Right lung (tissue), 5 donors: Measurements from ENCODE around the gene SURF1. TPM values are rescaled to one million over a fixed set of nuclear protein-coding genes. Genes with fewer than 3 reads are reported as not detected.
"Not testable (repeated sequence)": the region's sequence is repeated elsewhere in the genome, so short reads cannot be mapped to it uniquely, and the experiment has no call there.

Source experiments
- DNase-seq, 2 donors: peaks; one replicate each; pipeline ENCODE4 v3.0.0-alpha.2; 2013
- polyA plus RNA-seq, 5 donors: library from polyadenylated mRNA; unstranded; fragments of 120-200 nt; gene quantifications; one replicate each; pipeline versions ENCODE4 v1.2.1 to v1.2.3, GENCODE V29; 2013; ENCODE audit warnings: inconsistent platforms in 1 of 5, low replicate concordance in 1 of 5; ENCODE audit not compliant: insufficient read length in 5 of 5, insufficient read depth in 1 of 5

SURF1 gene
- polyA plus RNA-seq, 5 donors: 25.8 to 35.0 (median 32.3) TPM

GRCh38 chr9:133385452-133385851 is 29.2 kb upstream of the SURF1 start:
- DNase-seq: no peak

GRCh38 chr9:133384736-133385321 is 28.5 kb upstream of the SURF1 start:
- DNase-seq: no peak

DNA sequence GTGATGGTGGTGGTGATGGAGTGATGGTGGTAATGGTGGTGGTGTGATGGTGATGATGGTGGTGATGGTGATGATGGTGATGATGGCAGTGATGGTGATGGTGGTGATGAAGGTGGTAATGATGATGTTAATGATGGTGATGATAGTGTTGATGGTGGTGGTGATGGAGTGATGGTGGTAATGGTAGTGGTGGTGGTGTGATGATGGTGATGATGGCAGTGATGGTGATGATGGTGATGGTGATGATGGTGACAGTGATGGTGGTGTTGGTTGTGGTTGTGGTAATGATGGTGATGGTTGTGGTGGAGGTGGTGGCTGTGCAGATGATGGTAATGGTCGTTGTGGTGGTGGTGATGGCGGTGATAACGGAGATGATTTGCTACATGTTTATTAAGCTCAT is 27.2 kb upstream of the SURF1 start:
- no peak for DNase-seq

DNA sequence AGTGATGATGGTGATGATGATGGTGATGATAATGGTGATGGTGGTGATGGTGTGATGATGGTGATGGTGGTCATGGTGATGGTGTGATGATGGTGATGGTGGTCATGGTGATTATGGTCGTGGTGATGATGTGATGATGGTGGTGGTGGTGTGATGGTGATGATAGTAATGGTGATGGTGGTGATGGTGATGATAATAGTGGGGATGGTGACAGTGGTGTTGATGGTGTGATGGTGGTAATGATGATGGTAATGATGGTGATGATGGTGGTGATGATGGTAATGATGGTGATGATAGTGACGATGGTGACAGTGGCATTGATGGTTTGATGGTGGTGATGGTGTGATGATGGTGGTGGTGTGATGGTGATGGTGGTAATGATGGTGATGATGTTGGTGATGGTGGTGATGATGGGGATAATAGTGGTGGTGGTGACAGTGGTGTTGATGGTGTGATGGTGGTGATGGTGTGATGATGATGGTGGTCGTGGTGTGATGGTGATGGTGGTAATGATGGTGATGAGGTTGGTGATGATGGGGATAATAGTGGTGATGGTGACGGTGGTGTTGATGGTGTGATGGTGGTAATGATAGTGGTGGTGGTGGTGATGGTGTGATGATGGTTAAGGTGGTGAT is 26.3 kb upstream of the SURF1 start:
- DNase-seq: no peak

- no peak for DNase-seq
Measured at GRCh38 chr9:133380734-133381133, 24.4 kb upstream of the SURF1 start.

DNA sequence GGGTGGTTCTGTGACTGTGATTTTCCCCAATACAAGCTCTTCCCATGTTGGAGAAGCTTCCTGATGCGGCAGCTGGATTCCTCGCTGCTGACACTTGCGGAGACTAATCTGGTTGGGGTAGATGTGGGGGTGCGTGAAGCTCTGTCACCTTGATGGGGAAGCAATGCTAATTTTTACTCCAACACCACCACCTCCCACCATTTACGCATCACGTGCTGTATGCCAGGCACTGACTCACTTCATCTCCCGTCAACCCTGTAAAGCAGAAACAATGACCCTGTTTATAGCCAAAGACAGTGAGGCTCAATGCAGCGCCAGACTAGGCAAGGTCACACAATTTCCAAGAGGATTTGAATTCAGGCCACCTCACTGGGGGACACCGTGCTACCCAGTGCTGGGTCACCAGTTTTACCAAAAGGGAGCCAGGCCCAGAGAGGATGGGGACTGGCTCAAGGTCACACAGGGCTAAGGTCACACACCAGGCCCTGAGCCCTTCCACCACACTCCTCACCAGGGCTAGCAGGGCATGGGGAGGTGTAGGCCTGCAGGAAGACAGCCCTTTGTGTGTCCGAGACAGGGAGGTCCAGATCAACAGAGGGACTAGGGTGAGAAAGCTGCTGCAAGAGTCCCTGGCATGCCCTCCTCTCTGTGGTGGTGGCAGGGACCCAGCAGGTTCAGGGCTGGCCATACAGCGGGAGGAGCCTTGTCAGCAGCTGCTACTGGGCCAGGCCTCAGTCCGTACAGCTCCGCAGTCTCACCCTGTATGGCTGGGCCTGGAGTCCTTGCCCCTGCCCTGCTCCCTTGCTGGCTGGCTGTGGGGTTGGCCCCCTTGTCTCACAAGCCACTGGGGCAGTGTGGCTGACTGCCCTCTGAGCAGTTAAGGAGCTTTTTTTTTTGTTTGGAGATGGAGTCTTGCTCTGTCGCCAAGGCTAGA is 23.1 kb upstream of the SURF1 start:
- no peak for DNase-seq

- no peak for DNase-seq
Measured at GRCh38 chr9:133378408-133378962, 22.2 kb upstream of the SURF1 start.

DNA sequence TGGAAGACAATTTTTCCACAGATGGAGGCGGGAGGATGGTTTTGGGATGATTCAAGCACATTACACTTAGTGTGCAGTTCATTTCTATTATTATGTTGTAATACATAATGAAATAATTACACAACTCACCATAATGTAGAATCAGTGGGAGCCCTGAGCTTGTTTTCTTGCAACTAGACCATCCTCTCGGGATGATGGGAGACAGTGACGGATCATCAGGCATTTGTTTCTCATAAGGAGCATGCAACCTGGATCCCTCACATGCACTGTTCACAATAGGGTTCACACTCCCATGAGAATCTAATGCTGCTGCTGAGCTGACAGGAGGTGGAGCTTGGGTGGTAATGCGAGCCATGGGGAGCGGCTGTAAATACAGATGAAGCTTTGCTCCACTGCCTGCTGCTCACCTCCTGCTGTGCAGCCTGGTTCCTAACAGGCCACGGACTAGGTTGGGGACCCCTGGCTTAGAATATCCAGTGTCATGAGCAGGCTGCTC is 21.5 kb upstream of the SURF1 start:
- DNase-seq: no peak

DNA sequence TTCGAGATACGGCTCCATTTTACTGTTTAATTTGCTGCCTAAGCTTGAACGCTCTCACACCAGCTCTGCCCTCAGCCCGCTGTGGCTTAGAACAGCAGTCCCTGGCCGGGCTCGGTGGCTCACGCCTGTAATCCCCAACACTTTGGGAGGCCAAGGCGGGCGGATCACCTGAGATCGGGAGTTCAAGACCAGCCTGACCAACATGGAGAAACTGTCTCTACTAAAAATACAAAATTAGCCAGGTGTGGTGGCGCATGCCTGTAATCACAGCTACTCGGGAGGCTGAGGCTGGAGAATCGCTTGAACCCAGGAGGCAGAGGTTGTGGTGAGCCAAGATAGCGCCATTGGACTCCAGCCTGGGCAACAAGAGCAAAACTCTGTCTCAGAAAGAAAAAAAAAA is 21.0 kb upstream of the SURF1 start:
- DNase-seq: not testable (repeated sequence)

- peak; percentile 94 to 96 for DNase-seq
Measured at GRCh38 chr9:133375724-133376654, 19.7 kb upstream of the SURF1 start, which contains the start of the genes STKLD1 and SURF4. TSS of gene STKLD1 (plus strand) at chr9:133376366. CDS start at chr9:133376474, 108 bp downstream. TSS of gene SURF4 (minus strand) at chr9:133376060. CDS start at chr9:133375969, 91 bp downstream.

GRCh38 chr9:133375116-133375723 is 18.9 kb upstream of the SURF1 start:
- DNase-seq: peak in 1 of 2 donors; percentile 20

DNA sequence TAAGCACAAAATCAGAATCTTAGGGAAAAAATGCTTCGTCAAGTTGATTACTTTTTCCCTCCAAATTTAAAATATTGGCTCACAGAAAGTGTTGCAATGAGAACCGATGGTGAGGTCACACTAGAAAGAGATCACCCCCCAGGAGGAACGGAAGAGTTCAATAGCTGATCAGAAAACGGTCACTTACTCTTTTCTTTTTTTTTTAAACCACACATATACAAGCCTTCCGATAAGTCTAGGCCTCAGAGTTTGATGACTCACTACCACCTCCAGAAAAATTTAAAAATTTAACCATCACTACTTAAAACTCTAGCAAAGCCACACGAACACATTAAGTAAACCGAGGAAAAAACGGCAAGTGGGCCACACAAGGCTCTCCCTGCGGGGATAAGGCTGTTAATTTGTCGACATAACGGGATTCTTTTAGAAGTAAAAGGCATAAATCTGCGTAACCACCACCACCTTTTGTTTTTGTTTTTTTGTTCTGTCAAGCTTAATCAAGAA is 18.4 kb upstream of the SURF1 start:
- DNase-seq: no peak

DNA sequence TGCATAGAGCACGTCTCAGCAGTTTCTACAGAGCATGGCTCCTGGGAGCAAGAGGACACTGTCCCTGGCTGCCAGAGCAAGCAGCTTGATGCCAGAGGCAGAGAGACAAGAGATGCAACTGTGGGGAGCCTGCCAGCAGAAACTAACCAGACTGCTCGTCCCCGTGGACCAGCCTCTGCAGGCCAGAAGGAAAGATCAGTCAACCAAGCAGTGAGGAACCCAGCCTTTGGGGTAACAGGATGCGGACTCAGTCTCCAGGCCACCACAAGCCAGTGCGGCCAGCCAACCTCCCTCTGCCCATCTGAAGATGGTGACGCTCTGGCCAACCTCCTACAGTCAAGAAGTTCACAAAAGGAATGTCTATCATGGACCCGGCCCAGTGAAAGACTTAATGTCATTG is 15.9 kb upstream of the SURF1 start:
- no peak for DNase-seq

- no peak for DNase-seq
Measured at GRCh38 chr9:133371261-133371711, 15.0 kb upstream of the SURF1 start.

DNA sequence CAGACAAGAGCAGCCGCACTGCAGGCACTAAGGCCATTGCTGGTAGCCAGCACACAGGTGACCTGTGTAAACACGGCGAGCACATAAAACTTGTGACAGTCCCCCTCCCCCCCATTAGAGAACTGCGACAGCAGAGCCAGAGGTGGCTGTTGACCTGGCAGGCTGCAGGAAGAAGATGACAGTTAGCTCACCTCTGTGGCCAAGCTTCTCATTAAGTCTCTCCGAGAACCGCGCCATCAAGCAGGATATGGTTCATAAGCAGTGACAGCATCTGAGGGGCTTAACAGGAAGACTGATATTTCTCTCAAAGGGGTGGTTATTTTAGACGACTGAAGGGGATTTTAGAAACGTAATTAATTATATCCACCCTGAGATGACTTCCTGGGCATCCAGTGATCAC is 14.4 kb upstream of the SURF1 start:
- DNase-seq: no peak

DNA sequence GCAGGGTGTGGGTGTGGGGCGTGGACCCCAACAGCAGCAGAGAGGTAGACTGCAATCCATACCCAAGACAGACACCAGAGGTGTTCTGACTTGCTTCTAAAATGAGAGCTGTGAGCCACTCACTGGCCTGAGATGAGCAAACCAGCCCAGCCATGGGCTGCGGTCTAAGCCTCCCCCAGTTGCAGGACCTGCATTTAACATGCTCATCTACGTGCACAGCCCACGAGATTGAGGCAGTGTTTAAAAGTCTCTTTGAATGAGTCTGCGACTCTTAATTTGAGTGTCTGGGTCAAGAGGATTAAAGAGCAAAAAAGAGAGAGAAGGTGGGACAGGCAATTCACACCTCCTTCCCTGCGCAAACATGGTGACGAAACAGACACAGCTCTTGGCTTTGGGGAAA is 13.6 kb upstream of the SURF1 start:
- no peak for DNase-seq

GRCh38 chr9:133369422-133369821 is 13.1 kb upstream of the SURF1 start:
- no peak for DNase-seq

- no peak for DNase-seq
Measured at GRCh38 chr9:133368249-133368881, 12.1 kb upstream of the SURF1 start.

- no peak for DNase-seq
Measured at GRCh38 chr9:133367778-133368177, 11.5 kb upstream of the SURF1 start.

DNA sequence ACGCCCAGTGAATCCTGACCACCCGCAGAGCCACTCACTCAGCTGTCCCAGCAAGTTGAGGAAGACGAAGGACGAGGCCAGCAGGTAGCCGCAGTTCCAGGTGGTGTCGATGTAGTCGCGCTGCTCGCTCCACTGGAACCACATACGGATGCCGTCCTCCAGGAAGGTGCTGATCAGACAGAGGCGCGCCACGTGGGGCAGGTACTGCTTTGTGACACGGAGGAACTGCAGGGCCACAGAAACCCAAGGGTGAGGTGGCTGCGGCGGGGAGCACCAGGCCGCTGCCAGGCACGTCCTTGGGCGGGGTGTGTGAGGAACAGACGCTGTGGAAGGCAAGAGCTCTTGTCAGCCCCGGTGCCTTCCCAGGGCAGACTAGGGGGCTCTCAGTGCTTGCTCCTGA is 10.9 kb upstream of the SURF1 start:
- DNase-seq: no peak
